ENCODE measurements around the gene TTC39B. TPM values are rescaled to one million over a fixed set of nuclear protein-coding genes. Genes with fewer than 3 reads are reported as not detected.
"Not testable (repeated sequence)": the region's sequence is repeated elsewhere in the genome, so short reads cannot be mapped to it uniquely, and the experiment has no call there.

Gene TTC39B
- total RNA-seq, 1 donor from 2014 or later = 2.7 TPM

- H3K4me1 ChIP-seq = no peaks in the 10 kb centered on the region
- no peak for TF ChIP-seq CTCF (IDR thresholded peaks at IDR 0.05)
- intact Hi-C loops (cut with DNase I) = no loop called here
Observed at GRCh38 chr9:15329539-15330109, 22.6 kb upstream of the TTC39B start.

DNA sequence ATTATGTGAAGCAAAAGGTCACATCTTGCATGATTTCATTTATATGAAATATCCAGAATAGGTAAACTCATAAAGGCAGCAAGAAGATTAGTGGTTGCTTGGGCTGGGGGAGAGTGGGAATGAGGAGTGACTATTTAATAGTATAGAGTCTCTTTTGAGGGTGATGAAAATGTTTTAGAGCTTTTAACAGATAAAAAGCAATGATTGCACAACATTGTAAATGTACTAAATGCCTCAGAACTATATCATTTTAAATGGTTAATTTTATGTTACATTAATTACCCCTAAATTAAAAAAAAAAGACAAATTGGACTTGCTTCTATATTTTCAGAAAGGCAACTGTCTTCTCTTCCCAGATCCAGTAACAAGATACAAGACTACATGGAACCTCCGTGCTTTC, 21.9 kb upstream of the TTC39B start:
- H3K27me3 ChIP-seq = no peaks in the 10 kb centered on the region
- TF ChIP-seq CTCF (IDR thresholded peaks at IDR 0.05) = no peak
- no peaks in the 10 kb centered on the region for H3K9me3 ChIP-seq
- no peak for DNase-seq (ENCODE audit: low spot score in 2 of 2)
- intact Hi-C loops (cut with DNase I) = no loop called here
- H3K36me3 ChIP-seq = no peaks in the 10 kb centered on the region
- H3K4me1 ChIP-seq = no peaks in the 10 kb centered on the region
- H3K27ac ChIP-seq = no peak overlapping the region
- no peak overlapping the region for H3K4me3 ChIP-seq

More at GRCh38 chr9:15329539-15330109, 22.6 kb upstream of the TTC39B start:
- DNase-seq (ENCODE audit: low spot score in 2 of 2) = no peak
- Histone ChIP-seq H3K9me3 (no peaks in the 10 kb centered on the region), H3K4me3 (no peak overlapping the region), H3K27ac (no peak overlapping the region), H3K36me3 (no peaks in the 10 kb centered on the region), H3K27me3 (no peaks in the 10 kb centered on the region)

- DNase-seq (ENCODE audit: low spot score in 2 of 2); H3K36me3 ChIP-seq; H3K27ac ChIP-seq; H3K27me3 ChIP-seq; H3K9me3 ChIP-seq; intact Hi-C loops (cut with DNase I); H3K4me3 ChIP-seq; H3K4me1 ChIP-seq: not testable (repeated sequence)
Observed at GRCh38 chr9:15322695-15323094, 15.7 kb upstream of the TTC39B start.

DNA sequence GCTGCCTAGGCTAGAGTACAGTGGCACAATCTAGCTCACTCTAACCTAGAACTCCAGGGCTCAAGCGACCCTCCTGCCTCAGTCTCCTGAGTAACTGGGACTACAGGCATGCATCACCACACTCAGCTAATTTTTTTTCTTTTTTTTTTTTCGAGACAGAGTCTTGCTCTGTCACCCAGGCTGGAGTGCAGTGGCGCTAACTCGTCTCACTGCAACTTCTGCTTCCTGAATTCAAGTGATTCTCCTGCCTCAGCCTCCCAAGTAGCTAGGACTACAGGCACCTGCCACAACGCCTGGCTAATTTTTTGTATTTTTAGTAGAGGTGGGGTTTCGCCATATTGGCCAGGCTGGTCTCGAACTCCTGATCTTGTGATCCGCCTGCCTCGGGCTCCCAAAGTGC, 12.6 kb upstream of the TTC39B start:
- H3K4me3 ChIP-seq; H3K27me3 ChIP-seq; H3K4me1 ChIP-seq; intact Hi-C loops (cut with DNase I); H3K27ac ChIP-seq; DNase-seq (ENCODE audit: low spot score in 2 of 2); H3K9me3 ChIP-seq; H3K36me3 ChIP-seq: not testable (repeated sequence)

GRCh38 chr9:15317836-15318235, 10.8 kb upstream of the TTC39B start:
- no peak overlapping the region for H3K27ac ChIP-seq

GRCh38 chr9:15311607-15312006, 4.6 kb upstream of the TTC39B start:
- Histone ChIP-seq H3K27ac (peak overlapping the region in 1 of 2 donors; percentile 50), H3K36me3 (no peaks in the 10 kb centered on the region), H3K9me3 (no peaks in the 10 kb centered on the region), H3K4me3 (no peak overlapping the region), H3K4me1 (peaks cover 0 to 4% of the 10 kb centered on the region in 2 donors), H3K27me3 (no peaks in the 10 kb centered on the region)
- TF ChIP-seq CTCF (IDR thresholded peaks at IDR 0.05) = no peak
- intact Hi-C loops (cut with DNase I) = loop anchor here (5.0 kb wide), 1 partner anchor 61 kb away; no protein-coding TSS in a partner anchor
- DNase-seq (ENCODE audit: low spot score in 2 of 2) = no peak

More at GRCh38 chr9:15317836-15318235, 10.8 kb upstream of the TTC39B start:
- Histone ChIP-seq H3K36me3 (no peaks in the 10 kb centered on the region), H3K4me1 (no peaks in the 10 kb centered on the region), H3K9me3 (no peaks in the 10 kb centered on the region), H3K27me3 (no peaks in the 10 kb centered on the region), H3K4me3 (no peak overlapping the region)
- intact Hi-C loops (cut with DNase I) = no loop called here
- DNase-seq (ENCODE audit: low spot score in 2 of 2) = no peak
- TF ChIP-seq CTCF (IDR thresholded peaks at IDR 0.05) = no peak
